HEK293 (cell line): ENCODE data around the gene DEDD2.
A peak's percentile ranks its signal among the peaks of the same experiment; 100 is the strongest.

ENCODE experiments used
- CTCF ChIA-PET: fragments of 350-600 bp; formaldehyde crosslinking; extraction: SDS; loops from one replicate; lab custom pipeline; 2021; ENCODE audit warnings: antibody characterized with exemption; lab: Yijun Ruan, JAX
- POLR2A ChIA-PET: fragments of 300-600 bp; formaldehyde crosslinking; extraction: SDS; loops from one replicate; lab custom pipeline; 2020; ENCODE audit warnings: antibody characterized with exemption, inconsistent platforms; lab: Yijun Ruan, JAX
- H3K27ac ChIP-seq: fragments of 200-500 bp; sonication (Bioruptor generic); 2 replicates; pipeline ENCODE4 v1.5.1; 2014; ENCODE audit warnings: low read depth, low read length, control low read depth, inconsistent platforms; ENCODE audit errors: extremely low read depth
- H3K36me3 ChIP-seq, 2 experiments: fragments of 200-500 bp in 1 of 2; sonication (Bioruptor generic) in 1 of 2; 1 replicate in 1 of 2; 2 replicates in 1 of 2; pipeline ENCODE4 v1.5.1; 2014 to 2017; ENCODE audit warnings: inconsistent platforms in 2 of 2, low read length in 2 of 2; ENCODE audit not compliant: control insufficient read depth in 2 of 2, insufficient read depth in 1 of 2
- H3K4me1 ChIP-seq: fragments of 200-500 bp; sonication (Bioruptor generic); 2 replicates; pipeline ENCODE4 v1.5.1; 2014; ENCODE audit warnings: mild to moderate bottlenecking, low read length, inconsistent platforms; ENCODE audit not compliant: control insufficient read depth, insufficient read depth
- H3K4me3 ChIP-seq: 2 replicates; pipeline ENCODE4 v1.5.1; 2011; ENCODE audit warnings: low read depth, mild to moderate bottlenecking, control low read depth, low read length, moderate library complexity
- H3K9me3 ChIP-seq: fragments of 200-500 bp; sonication (Bioruptor generic); 2 replicates; pipeline ENCODE4 v1.5.1; 2014; ENCODE audit warnings: low read depth, low read length, inconsistent platforms; ENCODE audit not compliant: control insufficient read depth, insufficient read depth
- IKZF3 ChIP-seq: fragments of 450-650 bp; IDR thresholded peaks from 2 replicates; pipeline ENCODE4 v1.5.0; 2018; ENCODE audit warnings: missing biosample characterization, mild to moderate bottlenecking, missing genetic modification characterization, moderate library complexity
- OSR2 ChIP-seq: fragments of 450-650 bp; formaldehyde crosslinking; IDR thresholded peaks from 2 replicates; pipeline ENCODE4 v1.5.1; 2016; ENCODE audit warnings: missing biosample characterization, missing genetic modification characterization
- PRDM1 ChIP-seq: fragments of 450-650 bp; formaldehyde crosslinking; IDR thresholded peaks from 2 replicates; pipeline ENCODE4; 2016; ENCODE audit warnings: missing biosample characterization, missing genetic modification characterization
- RBAK ChIP-seq: fragments of 450-650 bp; formaldehyde crosslinking; IDR thresholded peaks from 2 replicates; pipeline ENCODE4 v1.5.1; 2016; ENCODE audit warnings: missing biosample characterization, missing genetic modification characterization
- REPIN1 ChIP-seq: fragments of 450-650 bp; formaldehyde crosslinking; IDR thresholded peaks from 2 replicates; pipeline ENCODE4 v1.5.1; 2017; ENCODE audit warnings: missing biosample characterization, missing genetic modification characterization, low read depth
- SP2 ChIP-seq: fragments of 450-650 bp; formaldehyde crosslinking; IDR thresholded peaks from 2 replicates; pipeline ENCODE4 v1.5.1; 2016; ENCODE audit warnings: missing biosample characterization, missing genetic modification characterization
- TRIM28 ChIP-seq: IDR thresholded peaks from 2 replicates; pipeline ENCODE4 v1.6.1; 2011; ENCODE audit warnings: low read length, control low read depth, borderline replicate concordance
- WT1 ChIP-seq: fragments of 450-650 bp; formaldehyde crosslinking; IDR thresholded peaks from 2 replicates; pipeline ENCODE4 v1.5.1; 2016; ENCODE audit warnings: missing biosample characterization, missing genetic modification characterization
- ZBTB17 ChIP-seq: fragments of 450-650 bp; formaldehyde crosslinking; IDR thresholded peaks from 2 replicates; pipeline ENCODE4 v1.5.1; 2016; ENCODE audit warnings: missing biosample characterization, missing genetic modification characterization
- ZBTB8A ChIP-seq: fragments of 450-650 bp; formaldehyde crosslinking; IDR thresholded peaks from 2 replicates; pipeline ENCODE4 v1.5.1; 2016; ENCODE audit warnings: missing biosample characterization, missing genetic modification characterization
- ZNF10 ChIP-seq: fragments of 450-650 bp; formaldehyde crosslinking; IDR thresholded peaks from 2 replicates; pipeline ENCODE4 v1.5.1; 2017; ENCODE audit warnings: missing biosample characterization, missing genetic modification characterization
- ZNF138 ChIP-seq: fragments of 450-650 bp; formaldehyde crosslinking; IDR thresholded peaks from 2 replicates; pipeline ENCODE4 v1.5.1; 2016; ENCODE audit warnings: missing biosample characterization, missing genetic modification characterization, borderline replicate concordance
- ZNF146 ChIP-seq: fragments of 450-650 bp; formaldehyde crosslinking; IDR thresholded peaks from 2 replicates; pipeline ENCODE4 v1.5.1; 2016; ENCODE audit warnings: missing biosample characterization, missing genetic modification characterization
- ZNF223 ChIP-seq: fragments of 450-650 bp; formaldehyde crosslinking; IDR thresholded peaks from 2 replicates; pipeline ENCODE4 v1.5.1; 2016; ENCODE audit warnings: missing biosample characterization, missing genetic modification characterization
- ZNF24 ChIP-seq: fragments of 450-650 bp; formaldehyde crosslinking; IDR thresholded peaks from 2 replicates; pipeline ENCODE4 v1.5.1; 2016; ENCODE audit warnings: missing biosample characterization, missing genetic modification characterization
- ZNF366 ChIP-seq: fragments of 450-650 bp; formaldehyde crosslinking; conservative IDR thresholded peaks from 2 replicates; pipeline ENCODE4 v1.5.1; 2016; ENCODE audit warnings: missing biosample characterization, missing genetic modification characterization
- ZNF426 ChIP-seq: fragments of 450-650 bp; formaldehyde crosslinking; IDR thresholded peaks from 2 replicates; pipeline ENCODE4 v1.5.1; 2017; ENCODE audit warnings: missing biosample characterization, missing genetic modification characterization, mild to moderate bottlenecking, inconsistent platforms, moderate library complexity
- ZNF433 ChIP-seq: fragments of 450-650 bp; formaldehyde crosslinking; IDR thresholded peaks from 2 replicates; pipeline ENCODE4 v1.5.1; 2016; ENCODE audit warnings: missing biosample characterization, missing genetic modification characterization, low read depth
- ZNF514 ChIP-seq: fragments of 450-650 bp; formaldehyde crosslinking; IDR thresholded peaks from 2 replicates; pipeline ENCODE4 v1.5.1; 2016; ENCODE audit warnings: missing biosample characterization, missing genetic modification characterization
- ZNF521 ChIP-seq: fragments of 450-650 bp; formaldehyde crosslinking; IDR thresholded peaks from 2 replicates; pipeline ENCODE4 v1.5.1; 2017; ENCODE audit warnings: missing biosample characterization, mild to moderate bottlenecking, missing genetic modification characterization
- ZNF548 ChIP-seq: fragments of 450-650 bp; formaldehyde crosslinking; IDR thresholded peaks from 2 replicates; pipeline ENCODE4 v1.5.1; 2016; ENCODE audit warnings: missing biosample characterization, missing genetic modification characterization
- ZNF558 ChIP-seq: fragments of 450-650 bp; formaldehyde crosslinking; IDR thresholded peaks from 2 replicates; pipeline ENCODE4 v1.5.1; 2016; ENCODE audit warnings: missing biosample characterization, missing genetic modification characterization
- ZNF623 ChIP-seq: fragments of 450-650 bp; formaldehyde crosslinking; IDR thresholded peaks from 2 replicates; pipeline ENCODE4 v1.5.1; 2016; ENCODE audit warnings: missing biosample characterization, missing genetic modification characterization
- ZNF629 ChIP-seq: fragments of 450-650 bp; formaldehyde crosslinking; IDR thresholded peaks from 2 replicates; pipeline ENCODE4 v1.5.1; 2017; ENCODE audit warnings: missing biosample characterization, missing genetic modification characterization
- ZNF677 ChIP-seq: fragments of 450-650 bp; IDR thresholded peaks from 2 replicates; pipeline ENCODE4 v1.5.0; 2018; ENCODE audit warnings: missing biosample characterization, mild to moderate bottlenecking, missing genetic modification characterization, moderate library complexity
- ZNF776 ChIP-seq: fragments of 450-650 bp; formaldehyde crosslinking; IDR thresholded peaks from 2 replicates; pipeline ENCODE4 v1.5.0; 2017; ENCODE audit warnings: missing biosample characterization, missing genetic modification characterization, borderline replicate concordance
- TF ChIP-seq, protein P1 (sequence below): sonication (generic); formaldehyde crosslinking; IDR thresholded peaks from 2 replicates; pipeline ENCODE4 v1.8.1; 2022; ENCODE audit warnings: mild to moderate bottlenecking, moderate library complexity, missing genetic modification reagents
- TF ChIP-seq, protein P2 (sequence below): fragments of 450-650 bp; formaldehyde crosslinking; IDR thresholded peaks from 2 replicates; pipeline ENCODE4 v1.5.1; 2017; ENCODE audit warnings: missing biosample characterization, missing genetic modification characterization

DEDD2 gene

DNA sequence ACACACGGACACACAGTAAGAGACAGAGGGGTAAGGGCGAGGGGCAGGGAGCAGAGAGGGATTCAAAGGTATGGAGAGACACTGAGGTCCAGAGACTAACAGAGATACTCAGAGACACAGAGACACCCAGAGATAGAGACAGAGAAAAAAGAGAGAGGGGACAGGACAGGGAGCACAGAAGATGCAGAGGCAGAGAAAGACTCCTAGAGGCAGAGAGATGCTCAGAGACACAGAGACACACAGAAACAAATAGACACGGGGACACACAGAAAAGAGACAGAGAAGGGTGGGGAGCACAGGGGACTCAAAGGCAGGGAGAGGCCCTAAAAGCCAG, 39.8 kb downstream of the DEDD2 start:
- no peak overlapping the region for H3K4me3 ChIP-seq
- ChIA-PET POLR2A (interaction anchor here (1.7 kb wide), 1 partner anchor 66 kb away, joined by 8 read pairs; no protein-coding TSS in a partner anchor), CTCF (interaction anchor here (0.7 to 3.3 kb wide), 6 partner anchors 12 to 99 kb away, joined by 3 to 23 read pairs (median 5); partner anchors contain the start of gene POU2F2)
- peaks cover 10% of the 10 kb centered on the region for H3K4me1 ChIP-seq
- TF ChIP-seq PRDM1 (no peak), ZNF623 (tag by site-specific recombination) (no peak), ZNF629 (tag by site-specific recombination) (no peak), ZNF10 (no peak), ZNF426 (tag by site-specific recombination) (no peak), ZNF433 (tag by site-specific recombination) (no peak), ZBTB8A (tag by site-specific recombination) (no peak), ZBTB17 (tag by site-specific recombination) (peak; percentile 51; the same call in 1 of the 2 replicates), SP2 (no peak), REPIN1 (tag by site-specific recombination) (no peak), RBAK (tag by site-specific recombination) (no peak), ZNF146 (tag by site-specific recombination) (no peak), ZNF514 (no peak), IKZF3 (tag by site-specific recombination) (no peak), WT1 (tag by site-specific recombination) (no peak), ZNF521 (tag by site-specific recombination) (0 out of 2 replicates have a peak, but pooled peaks have one; percentile 13), OSR2 (tag by site-specific recombination) (no peak), ZNF548 (tag by site-specific recombination) (0 out of 2 replicates have a peak, but pooled peaks have one; percentile 36), ZNF138 (no peak), ZNF366 (tag by site-specific recombination) (0 out of 2 replicates have a peak, but pooled peaks have one; percentile 7), ZNF558 (no peak), ZNF677 (tag by site-specific recombination) (no peak), ZNF24 (no peak), ZNF223 (no peak), TRIM28 (no peak), ZNF776 (tag by site-specific recombination) (no peak)
- TF ChIP-seq, protein P1, sequence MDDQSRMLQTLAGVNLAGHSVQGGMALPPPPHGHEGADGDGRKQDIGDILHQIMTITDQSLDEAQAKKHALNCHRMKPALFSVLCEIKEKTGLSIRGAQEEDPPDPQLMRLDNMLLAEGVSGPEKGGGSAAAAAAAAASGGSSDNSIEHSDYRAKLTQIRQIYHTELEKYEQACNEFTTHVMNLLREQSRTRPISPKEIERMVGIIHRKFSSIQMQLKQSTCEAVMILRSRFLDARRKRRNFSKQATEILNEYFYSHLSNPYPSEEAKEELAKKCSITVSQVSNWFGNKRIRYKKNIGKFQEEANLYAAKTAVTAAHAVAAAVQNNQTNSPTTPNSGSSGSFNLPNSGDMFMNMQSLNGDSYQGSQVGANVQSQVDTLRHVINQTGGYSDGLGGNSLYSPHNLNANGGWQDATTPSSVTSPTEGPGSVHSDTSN (CRISPR knock-in tag) = no peak
- TF ChIP-seq, protein P2, sequence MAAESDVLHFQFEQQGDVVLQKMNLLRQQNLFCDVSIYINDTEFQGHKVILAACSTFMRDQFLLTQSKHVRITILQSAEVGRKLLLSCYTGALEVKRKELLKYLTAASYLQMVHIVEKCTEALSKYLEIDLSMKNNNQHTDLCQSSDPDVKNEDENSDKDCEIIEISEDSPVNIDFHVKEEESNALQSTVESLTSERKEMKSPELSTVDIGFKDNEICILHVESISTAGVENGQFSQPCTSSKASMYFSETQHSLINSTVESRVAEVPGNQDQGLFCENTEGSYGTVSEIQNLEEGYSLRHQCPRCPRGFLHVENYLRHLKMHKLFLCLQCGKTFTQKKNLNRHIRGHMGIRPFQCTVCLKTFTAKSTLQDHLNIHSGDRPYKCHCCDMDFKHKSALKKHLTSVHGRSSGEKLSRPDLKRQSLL (tag by site-specific recombination) = no peak
- H3K9me3 ChIP-seq = no peaks in the 10 kb centered on the region
- no peak overlapping the region for H3K27ac ChIP-seq
- H3K36me3 ChIP-seq = no peaks in the 10 kb centered on the region
